Fibroblast of villous mesenchyme (primary cell): ENCODE measurements around the gene SMYD4. TPM values are rescaled to one million over a fixed set of nuclear protein-coding genes. Genes with fewer than 3 reads are reported as not detected.
A peak's percentile ranks its signal among the peaks of the same experiment; 100 is the strongest.
"Not testable (repeated sequence)": the region's sequence is repeated elsewhere in the genome, so short reads cannot be mapped to it uniquely, and the experiment has no call there.

Experiments used
- DNase-seq: peaks from one replicate; pipeline ENCODE4 v3.0.0-alpha.2; 2010; ENCODE audit warnings: low read depth
- H3K4me3 ChIP-seq: 2 replicates; pipeline ENCODE4 v1.5.1; 2011; ENCODE audit warnings: low read depth, mild to moderate bottlenecking, low read length
- CTCF ChIP-seq: IDR thresholded peaks from 2 replicates; pipeline ENCODE4 v1.5.1; 2012; ENCODE audit warnings: low read depth, mild to moderate bottlenecking, low read length; ENCODE audit not compliant: insufficient read depth
- total RNA-seq: library from RNA; depleted of rRNA; stranded (reverse); fragments of >200 nt; gene quantifications from 2 replicates; pipeline ENCODE4 v1.2.3, GENCODE V29; 2012

The SMYD4 gene
- total RNA-seq, 1 donor, result 12.5 TPM

DNA sequence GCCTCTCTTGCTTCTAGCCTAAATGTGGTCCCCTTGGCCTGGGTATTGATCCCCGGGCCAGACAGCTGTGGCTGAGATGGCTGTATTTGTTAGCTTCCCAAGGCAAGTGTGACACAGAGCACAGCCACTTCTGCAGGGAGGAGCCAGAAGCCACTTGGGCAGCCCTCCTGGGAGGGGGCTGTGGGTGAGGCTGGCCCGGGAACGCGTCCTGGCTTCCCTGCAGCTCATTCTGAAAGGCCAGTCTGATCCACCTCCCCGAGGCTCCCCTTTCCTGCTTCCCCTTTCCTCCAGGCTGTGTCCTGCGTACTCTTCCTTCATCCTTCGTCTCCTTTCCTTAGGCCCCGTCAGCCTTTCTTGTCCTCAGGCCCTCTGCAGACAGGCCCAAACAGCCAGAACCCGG, 79.1 kb downstream of the SMYD4 start:
- H3K4me3 ChIP-seq, result no peak overlapping the region
- no peak for DNase-seq
- no peak for TF ChIP-seq CTCF

GRCh38 chr17:1746975-1747543, 82.6 kb downstream of the SMYD4 start:
- peak; percentile 68 for DNase-seq
- no peak for TF ChIP-seq CTCF
- H3K4me3 ChIP-seq, result no peak overlapping the region

DNA sequence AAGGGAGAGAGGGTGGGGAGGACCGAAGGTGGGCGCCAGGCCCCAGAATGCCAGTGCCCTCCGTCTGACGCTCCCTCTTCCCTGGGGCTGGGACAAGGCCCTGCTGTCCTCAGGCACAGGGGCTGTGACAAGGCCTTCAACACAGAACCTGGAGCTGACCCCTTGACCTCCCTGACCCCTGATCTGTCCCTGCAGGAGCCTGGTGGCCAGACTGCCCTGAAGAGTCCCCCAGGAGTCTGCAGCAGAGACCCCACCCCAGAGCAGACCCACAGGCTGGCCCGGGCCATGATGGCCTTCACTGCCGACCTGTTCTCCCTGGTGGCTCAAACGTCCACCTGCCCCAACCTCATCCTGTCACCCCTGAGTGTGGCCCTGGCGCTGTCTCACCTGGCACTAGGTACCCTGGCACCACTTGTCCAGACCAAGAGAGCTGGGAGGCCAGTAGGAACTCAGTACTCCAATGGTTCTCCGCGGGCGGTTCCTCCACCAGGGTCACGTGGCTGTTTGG, 84.1 kb downstream of the SMYD4 start:
- no peak for TF ChIP-seq CTCF
- no peak overlapping the region for H3K4me3 ChIP-seq
- no peak for DNase-seq

DNA sequence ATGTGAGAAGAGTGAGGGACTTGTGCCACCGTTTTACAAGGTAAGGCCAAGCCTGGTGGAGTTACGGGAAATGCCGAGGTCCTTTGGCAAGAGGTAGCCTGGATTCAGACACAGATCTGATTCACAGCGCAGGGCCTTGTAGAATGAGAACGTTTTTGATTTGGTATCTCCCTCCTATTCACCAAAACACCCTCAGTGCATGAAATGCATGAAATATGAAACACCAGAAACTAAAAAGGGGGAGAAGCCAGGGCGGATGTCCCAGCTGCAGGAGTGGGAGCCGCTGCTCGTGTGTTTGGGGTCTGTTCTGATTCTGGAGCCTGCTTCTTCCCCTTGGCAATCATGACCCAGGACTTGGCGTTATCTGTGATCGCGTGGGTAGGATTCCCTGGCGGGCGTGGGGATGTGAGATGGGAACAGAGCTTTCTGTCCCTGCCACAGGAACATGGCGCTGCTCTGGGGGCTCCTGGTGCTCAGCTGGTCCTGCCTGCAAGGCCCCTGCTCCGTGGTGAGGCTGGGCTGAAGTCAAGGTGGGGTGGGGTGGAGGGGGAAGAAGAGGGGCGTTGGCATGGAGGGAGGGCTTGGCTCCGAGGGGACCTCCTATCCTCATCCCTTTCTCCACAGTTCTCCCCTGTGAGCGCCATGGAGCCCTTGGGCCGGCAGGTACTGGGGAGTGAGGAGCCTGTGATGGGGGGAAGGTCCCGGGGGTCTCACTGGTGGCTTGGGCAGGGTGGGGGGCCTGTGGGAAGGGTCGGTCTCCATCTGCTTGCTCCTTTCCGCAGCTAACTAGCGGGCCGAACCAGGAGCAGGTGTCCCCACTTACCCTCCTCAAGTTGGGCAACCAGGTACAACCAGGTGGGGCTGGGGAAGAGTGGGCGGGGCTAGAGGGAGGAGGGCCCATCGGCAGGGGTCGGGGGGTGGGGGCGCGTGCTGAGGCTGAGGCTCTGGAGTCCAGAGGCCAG, 84.9 kb downstream of the SMYD4 start:
- no peak overlapping the region for H3K4me3 ChIP-seq
- DNase-seq, result no peak
- no peak for TF ChIP-seq CTCF

DNA sequence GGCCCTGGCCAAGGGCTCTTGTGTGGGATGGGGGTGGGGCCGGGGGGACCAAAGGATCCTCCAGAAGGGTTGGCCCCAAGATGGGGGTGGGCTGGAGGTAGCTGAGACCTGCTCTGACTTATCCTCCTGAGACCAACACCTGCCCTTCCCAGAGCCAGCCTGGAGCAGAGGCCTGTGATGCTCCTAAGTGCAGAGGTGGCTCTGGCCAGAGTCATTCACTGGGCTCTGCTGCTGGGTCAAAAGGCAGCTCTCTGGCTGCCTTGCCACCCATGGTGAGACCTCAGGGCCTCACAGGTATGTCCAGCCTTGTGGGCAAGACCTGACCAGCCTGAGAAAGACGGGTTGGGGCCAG, 86.6 kb downstream of the SMYD4 start:
- no peak overlapping the region for H3K4me3 ChIP-seq
- TF ChIP-seq CTCF, result no peak
- DNase-seq, result no peak

DNA sequence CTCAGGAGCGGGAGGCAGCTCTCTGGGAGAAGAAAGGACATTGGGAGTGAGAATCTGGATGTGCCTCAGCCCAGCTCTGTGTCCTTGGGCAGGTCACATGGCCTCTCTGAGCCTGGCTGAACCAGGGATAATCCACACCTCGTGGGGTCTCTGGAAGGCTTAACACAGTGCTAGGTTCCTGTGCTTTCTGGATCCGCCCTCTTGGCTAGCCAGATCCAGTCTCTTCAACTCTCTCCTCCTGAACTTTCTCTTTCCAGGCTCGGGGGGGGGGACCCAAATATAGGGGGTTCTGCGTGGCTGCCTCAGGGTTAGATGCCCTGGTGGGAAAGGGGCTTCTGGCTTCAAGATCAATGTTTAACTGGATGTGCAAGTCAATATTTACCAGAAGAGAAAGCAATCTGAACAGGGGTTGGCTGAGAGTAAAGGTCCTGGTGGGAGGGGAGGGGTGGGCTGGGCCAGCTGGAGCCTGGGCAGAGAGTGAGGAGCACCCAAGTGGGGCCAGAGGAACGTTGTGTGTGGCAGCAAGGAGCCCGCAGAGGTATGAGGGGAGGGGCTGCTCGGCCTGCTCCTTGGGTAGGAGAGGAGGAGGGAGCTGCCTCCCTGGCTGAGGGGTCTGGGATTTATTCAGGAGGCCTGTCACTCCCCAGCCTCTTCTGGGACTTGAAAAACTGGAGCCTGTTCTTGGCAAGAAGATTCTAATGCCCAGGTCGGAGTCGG, 87.2 kb downstream of the SMYD4 start, which contains the start of gene SERPINF2:
Gene SERPINF2 (plus strand): TSS at position 501 of the 717 bp plus-strand sequence. CDS start 2,125 bp downstream, outside the sequence.
- TF ChIP-seq CTCF, result no peak
- no peak for DNase-seq

DNA sequence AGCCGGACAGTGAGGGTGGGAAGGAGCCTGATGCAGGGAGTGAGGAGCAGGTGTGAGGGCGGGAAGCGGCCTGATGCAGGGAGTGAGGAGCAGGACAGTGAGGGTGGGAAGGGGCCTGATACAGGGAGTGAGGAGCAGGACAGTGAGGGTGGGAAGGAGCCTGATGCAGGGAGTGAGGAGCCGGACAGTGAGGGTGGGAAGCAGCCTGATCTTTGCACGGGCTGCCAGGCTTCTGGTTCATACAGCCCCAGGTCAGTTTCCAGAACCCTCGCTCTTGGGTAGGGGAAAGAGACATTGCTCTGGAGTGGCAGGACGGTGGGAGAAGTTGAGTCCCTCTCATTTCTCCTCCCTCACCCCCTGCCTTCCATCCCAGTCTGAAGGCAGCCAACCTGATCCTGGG, 87.8 kb downstream of the SMYD4 start:
- H3K4me3 ChIP-seq, DNase-seq: not testable (repeated sequence)

More for the DNA sequence above, 87.2 kb downstream of the SMYD4 start, which contains the start of gene SERPINF2:
- no peak within 1 kb of the TSS for H3K4me3 ChIP-seq
